Endothelial cell of umbilical vein (primary cell): Measurements from ENCODE around the gene MAN1A1.

Source experiments
- CTCF ChIP-seq, 2 donors: IDR thresholded peaks; 1 replicate in 1 of 2; 2 replicates in 1 of 2; pipeline ENCODE4 v1.5.1; 2011; ENCODE audit warnings: low read length in 2 of 2, mild to moderate bottlenecking in 2 of 2, moderate library complexity in 2 of 2, control low read depth in 1 of 2, inconsistent platforms in 1 of 2, low read depth in 1 of 2; ENCODE audit not compliant: insufficient read depth in 1 of 2; ENCODE audit errors: extremely low read depth in 1 of 2
- EZH2 ChIP-seq: IDR thresholded peaks from 2 replicates; pipeline ENCODE4 v1.6.1; 2012; ENCODE audit warnings: borderline replicate concordance, low read depth, mild to moderate bottlenecking, moderate library complexity, low read length, inconsistent platforms; ENCODE audit not compliant: severe bottlenecking
- FOS ChIP-seq: IDR thresholded peaks from 2 replicates; pipeline ENCODE4 v1.6.1; 2011; ENCODE audit warnings: mild to moderate bottlenecking, low read length, moderate library complexity, borderline replicate concordance; ENCODE audit not compliant: insufficient read depth
- MYC ChIP-seq: IDR thresholded peaks from one replicate; pipeline ENCODE4 v1.6.1; 2011; ENCODE audit warnings: mild to moderate bottlenecking, low read depth, low read length
- POLR2A ChIP-seq: IDR thresholded peaks from 2 replicates; pipeline ENCODE4 v1.6.1; 2012; ENCODE audit warnings: low read depth, mild to moderate bottlenecking, control low read depth, low read length
- POLR2AphosphoS5 ChIP-seq: IDR thresholded peaks from 2 replicates; pipeline ENCODE4 v1.6.1; 2012; ENCODE audit warnings: low read depth, mild to moderate bottlenecking, control low read depth, low read length, moderate library complexity; ENCODE audit not compliant: insufficient read depth

GRCh38 chr6:119334535-119335264 lies 14.9 kb downstream of the MAN1A1 start:
- TF ChIP-seq EZH2: no peak
- no peak for TF ChIP-seq CTCF (IDR thresholded peaks at IDR 0.05; ENCODE audit: extremely low read depth in 1 of 2, insufficient read depth in 1 of 2, low read depth in 1 of 2, low read length in 2 of 2)
- TF ChIP-seq MYC: no peak
- TF ChIP-seq FOS: peak; percentile 27
- no peak for TF ChIP-seq POLR2A
- peak; percentile 18 for TF ChIP-seq POLR2AphosphoS5
